ENCODE data around the gene PRAC2.

PRAC2 gene

GRCh38 chr17:48719642-48720265 lies 3.2 kb upstream of the PRAC2 start:
- DNase-seq (ENCODE audit: insufficient read length, low spot score): no peak
- FAIRE-seq: no peak

DNA sequence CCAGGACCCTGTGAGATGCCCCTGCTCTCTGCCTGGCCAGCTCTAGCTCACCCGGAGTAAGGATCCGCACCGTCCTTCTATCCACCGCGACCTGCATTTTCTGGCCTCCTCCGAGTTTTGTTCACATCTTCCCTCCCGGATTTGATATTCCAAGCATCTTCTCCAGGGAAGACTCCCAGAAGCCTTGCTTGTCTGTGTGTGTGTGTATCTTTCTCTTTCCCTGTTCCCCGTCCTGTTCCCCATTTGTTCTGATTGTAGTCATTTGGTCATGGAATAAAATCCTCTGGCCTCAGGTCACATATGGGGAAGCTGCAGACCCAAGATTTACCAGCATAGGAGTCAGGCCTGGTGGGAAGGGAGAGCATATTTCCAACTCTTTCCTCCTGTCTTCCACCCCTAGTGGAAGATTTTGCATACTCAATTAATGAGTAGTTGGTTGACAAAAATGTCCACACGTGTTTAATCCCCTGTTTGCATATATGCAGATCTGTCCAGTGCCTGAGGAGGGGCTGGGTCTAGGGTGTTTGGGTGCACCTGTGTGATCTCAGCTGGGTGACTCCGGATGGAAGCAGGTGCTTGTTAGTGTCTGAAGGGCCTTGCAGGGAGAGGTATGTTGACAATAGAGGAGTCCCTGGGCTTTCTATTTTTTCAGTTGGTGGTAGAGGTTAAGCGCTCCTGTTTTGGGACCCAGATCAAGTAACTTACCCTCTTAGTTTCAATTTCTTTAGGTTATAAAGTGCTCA lies 2.5 kb upstream of the PRAC2 start:
- no peak for DNase-seq (ENCODE audit: insufficient read length, low spot score)
- FAIRE-seq: no peak

DNA sequence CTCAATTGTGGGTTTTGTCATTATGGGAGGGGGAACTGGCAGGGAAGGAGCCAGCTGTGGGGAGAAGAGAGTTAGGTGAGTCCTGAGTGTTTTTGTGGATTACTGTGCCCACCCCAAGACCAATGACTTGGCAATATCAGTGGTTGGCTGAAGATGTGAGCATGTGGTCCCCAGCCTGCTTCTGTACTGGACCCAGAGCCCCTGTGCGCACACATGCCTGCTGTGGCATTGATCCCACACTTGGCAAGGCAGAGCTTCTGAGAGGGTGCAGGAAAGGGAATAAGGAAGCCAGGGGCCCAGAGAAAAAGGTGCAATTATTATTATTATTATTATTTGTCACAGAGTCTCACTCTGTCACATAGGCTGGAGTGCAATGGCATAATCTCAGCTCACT lies 2.0 kb upstream of the PRAC2 start:
- FAIRE-seq (no peak), DNase-seq (ENCODE audit: insufficient read length, low spot score) (no peak)

GRCh38 chr17:48722201-48722907 lies 631 bp upstream of the PRAC2 start, which contains the start of gene PRAC1:
Gene PRAC1, minus strand, starts transcription at chr17:48722518. Its CDS starts 126 bp downstream, at chr17:48722392.
- no peak for DNase-seq (ENCODE audit: insufficient read length, low spot score)
- FAIRE-seq: no peak

GRCh38 chr17:48723423-48724250 lies 652 bp downstream of the PRAC2 start:
- DNase-seq (ENCODE audit: insufficient read length, low spot score) (no peak), FAIRE-seq (peak; percentile 59)

- FAIRE-seq: peak; percentile 77
- peak; percentile 57 for DNase-seq (ENCODE audit: insufficient read length, low spot score)
Observed at GRCh38 chr17:48724251-48725003, 1.4 kb downstream of the PRAC2 start.

- FAIRE-seq (no peak), DNase-seq (ENCODE audit: insufficient read length, low spot score) (no peak)
Observed at GRCh38 chr17:48725004-48725287, 2.0 kb downstream of the PRAC2 start.

DNA sequence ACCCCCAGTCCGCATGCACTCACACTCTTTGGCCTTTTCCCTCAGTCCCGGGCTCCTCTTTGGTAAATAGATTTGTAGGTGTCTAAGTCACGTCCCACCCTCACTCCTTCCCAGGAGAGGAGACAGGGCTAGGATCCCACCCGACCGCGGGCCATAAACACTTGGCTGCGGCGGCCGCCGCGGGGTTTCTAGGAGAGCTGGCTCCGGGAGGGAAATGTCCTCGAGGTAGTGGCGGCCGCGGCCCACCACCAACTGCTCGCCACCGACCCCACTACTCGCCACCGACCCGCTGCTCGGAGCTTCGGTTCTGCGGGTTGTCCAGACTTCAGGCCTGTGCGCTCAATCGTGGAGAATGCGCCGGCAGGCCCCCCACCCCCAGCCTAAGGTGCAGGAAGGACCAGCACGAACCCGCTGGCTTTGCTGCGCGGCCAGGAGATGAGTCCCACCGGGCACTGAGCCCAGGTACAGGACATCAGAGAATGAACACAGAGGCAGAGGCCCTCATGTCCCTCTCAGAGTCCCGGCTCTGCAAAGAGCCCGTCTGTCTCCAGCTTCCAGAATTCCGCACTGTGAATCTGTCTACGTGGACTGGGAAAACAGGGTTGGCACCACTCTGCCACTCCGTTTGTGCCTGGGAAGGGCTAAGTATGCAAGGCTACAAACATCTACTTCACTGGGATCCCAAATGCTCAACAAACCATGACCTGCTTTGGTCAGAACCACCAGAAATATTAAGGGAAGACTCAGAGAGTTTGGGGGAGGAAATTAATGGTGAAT lies 2.5 kb downstream of the PRAC2 start:
- FAIRE-seq: no peak

DNA sequence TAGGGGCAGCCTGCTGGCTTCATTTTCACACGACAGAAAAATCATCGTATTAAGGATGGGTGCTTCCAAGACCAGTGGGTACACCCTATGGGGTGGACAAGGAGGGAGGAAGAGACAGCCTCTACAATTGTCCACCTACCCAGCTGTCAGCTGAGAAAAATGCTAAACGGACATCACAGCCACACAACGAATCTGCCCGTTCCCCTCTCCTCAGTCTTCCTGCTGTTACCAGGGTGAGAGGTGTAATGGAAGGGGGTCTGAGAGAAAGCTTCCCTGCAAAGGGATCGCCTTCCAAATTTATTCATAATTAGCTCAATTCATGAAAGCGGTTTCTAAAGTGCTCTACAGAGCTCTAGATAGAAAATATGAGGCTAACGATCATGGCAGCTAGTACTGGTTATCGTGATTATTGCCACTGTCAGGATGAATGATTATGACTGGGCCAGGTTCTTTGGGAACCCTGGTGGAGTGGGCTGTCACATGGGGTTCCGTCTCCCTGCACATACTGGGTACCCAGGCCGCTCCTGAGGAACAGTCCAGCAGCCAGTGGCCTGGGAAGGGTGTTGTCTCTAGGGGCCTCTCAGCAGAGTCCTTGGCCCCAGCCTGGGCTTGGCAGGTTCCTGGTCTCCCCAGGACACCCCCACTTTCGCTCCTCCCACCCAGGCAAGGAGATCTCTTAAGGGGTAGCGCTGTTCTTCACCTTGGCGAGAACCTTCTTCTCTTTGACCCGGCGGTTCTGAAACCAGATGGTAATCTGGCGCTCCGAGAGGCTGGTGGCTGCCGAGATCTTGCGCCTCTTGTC lies 3.3 kb downstream of the PRAC2 start:
- no peak for FAIRE-seq
- DNase-seq (ENCODE audit: insufficient read length, low spot score): no peak

More for the DNA sequence above, 2.5 kb downstream of the PRAC2 start:
- DNase-seq (ENCODE audit: insufficient read length, low spot score): no peak

- FAIRE-seq: no peak
- DNase-seq (ENCODE audit: insufficient read length, low spot score): no peak
Observed at GRCh38 chr17:48726916-48727286, 3.9 kb downstream of the PRAC2 start.

DNA sequence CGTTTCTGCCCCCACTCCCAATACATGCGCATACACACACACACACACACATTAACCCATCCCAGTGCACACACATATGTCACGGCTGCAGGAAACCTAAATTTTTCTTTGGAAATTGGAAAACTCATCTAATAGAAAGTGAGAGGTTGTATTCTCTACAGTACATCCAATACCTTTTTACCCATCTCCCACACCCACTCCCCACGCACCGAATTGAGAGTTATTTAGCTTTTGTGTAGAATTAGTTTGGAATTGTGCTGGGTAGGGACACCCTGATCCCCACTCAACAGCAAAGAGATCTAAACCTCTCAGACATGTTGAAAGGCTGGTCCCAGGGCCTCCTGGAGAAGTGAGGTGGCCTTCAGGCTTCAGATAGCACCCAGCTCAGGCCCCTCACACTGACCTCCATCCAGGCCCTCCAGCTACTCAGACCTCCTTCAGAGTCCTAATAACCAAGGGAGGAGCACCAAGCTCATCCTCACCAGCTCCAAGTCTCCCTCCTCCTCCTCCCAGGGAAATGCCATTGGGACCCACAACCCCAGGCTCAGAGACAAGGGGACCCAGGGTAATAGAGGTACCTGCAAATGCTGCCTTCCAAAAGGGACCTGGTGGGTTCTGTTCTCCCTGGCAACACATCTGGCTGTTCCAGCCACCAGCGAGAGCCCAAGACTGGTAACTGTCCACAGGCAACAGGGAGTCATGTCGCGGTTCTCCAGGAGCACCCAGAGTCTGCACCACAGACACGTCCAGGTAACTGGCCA lies 4.6 kb downstream of the PRAC2 start:
- FAIRE-seq: no peak
- no peak for DNase-seq (ENCODE audit: insufficient read length, low spot score)

DNA sequence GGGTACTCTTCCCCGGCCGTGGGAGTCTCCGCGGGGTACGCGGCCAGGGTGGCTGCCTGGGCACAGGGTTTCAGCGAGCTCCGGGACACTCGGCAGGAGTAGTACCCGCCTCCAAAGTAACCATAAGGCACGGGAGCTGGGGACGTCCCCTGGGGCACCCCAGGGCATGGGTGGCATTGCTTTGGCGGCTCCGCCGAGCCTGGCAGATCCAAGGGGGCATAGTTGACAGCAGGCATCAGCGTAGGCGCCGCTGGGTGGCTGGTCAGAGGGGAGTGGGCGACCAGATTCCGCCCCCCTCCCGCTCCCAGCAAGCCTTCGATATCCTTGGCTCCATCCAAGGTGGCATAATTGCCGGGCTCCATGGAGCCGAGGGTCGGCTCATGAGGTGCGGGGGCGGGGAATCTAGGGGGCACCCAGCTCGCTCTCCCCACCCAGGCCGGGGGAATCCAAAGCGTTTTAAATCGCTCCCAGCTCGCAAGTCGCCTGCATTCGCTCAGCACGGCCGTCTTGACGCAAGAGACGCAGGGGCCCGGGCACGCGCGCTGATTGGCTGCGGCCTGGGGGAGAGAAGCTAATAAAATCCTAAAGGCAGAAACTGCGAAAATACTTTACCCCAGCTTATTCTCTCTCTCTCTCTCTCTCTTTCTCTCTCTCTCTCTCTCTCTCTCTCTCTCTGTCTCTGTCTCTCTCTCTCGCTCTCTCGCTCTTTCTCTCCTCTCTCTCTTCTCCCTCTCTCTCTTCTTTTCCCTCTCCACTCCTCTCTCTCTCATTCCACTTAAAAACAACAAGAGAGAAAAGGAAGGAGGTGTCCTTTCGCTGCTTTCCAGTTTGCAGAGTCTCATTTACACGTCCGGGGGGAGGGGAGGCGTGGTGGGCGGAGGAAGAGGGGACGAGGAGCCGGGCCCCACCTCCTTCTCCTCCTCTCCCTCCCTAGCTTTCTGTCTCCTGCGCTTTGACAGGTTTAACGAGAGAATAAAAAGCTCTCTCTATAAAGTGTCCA lies 5.5 kb downstream of the PRAC2 start, which contains the start of gene HOXB13:
Gene HOXB13, minus strand, starts transcription at position 519 of the 1,000 bp plus-strand sequence. Its CDS starts 157 bp downstream, at position 362.
- FAIRE-seq: no peak
- no peak for DNase-seq (ENCODE audit: insufficient read length, low spot score)

GRCh38 chr17:48729335-48730239 lies 6.6 kb downstream of the PRAC2 start:
- no peak for FAIRE-seq
- DNase-seq (ENCODE audit: insufficient read length, low spot score): no peak

GRCh38 chr17:48730240-48730550 lies 7.2 kb downstream of the PRAC2 start:
- FAIRE-seq (no peak), DNase-seq (ENCODE audit: insufficient read length, low spot score) (no peak)

DNA sequence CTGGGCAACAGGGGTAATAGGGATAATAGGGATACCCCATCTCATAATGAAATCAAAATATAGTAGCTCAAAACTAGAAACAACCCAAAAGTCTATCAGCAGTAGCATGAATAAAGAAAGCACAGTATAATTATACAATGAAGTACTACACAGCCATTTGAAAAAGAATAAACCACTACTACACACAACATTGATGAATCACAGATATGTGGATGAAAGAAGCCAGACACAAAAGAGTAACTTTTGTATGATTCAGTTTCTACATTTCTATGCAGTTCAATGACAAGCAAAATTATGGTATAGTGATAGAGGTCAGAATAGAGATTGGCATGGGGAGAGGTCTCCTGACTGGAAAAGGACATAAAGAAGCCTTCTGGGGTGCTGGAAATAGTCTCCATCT lies 8.4 kb downstream of the PRAC2 start:
- DNase-seq (ENCODE audit: insufficient read length, low spot score): no peak
- no peak for FAIRE-seq
